IMR-90 (cell line): Measurements from ENCODE around the gene ACP4. TPM values are rescaled to one million over a fixed set of nuclear protein-coding genes. Genes with fewer than 3 reads are reported as not detected.

Source experiments
- ATAC-seq: fragments of 200-7000 bp; cut with Tn5 transposase; 2 replicates; pipeline ENCODE4 v1.9.1; 2020; ENCODE audit warnings: low read depth, mild to moderate bottlenecking, moderate library complexity
- BruUV-seq: library from RNA; stranded (reverse); fragments of 400-500 nt; replicated peaks from 2 replicates; lab custom pipeline; 2021; lab: Mats Ljungman, UMichigan
- CTCF ChIA-PET: fragments of 300-600 bp; formaldehyde crosslinking; extraction: SDS; loops from one replicate; lab custom pipeline; 2021; ENCODE audit warnings: antibody characterized with exemption; lab: Yijun Ruan, JAX
- POLR2A ChIA-PET: fragments of 300-600 bp; sonication (Branson Sonifier 250); formaldehyde crosslinking; loops from one replicate; lab custom pipeline; 2022; ENCODE audit warnings: antibody characterized with exemption; ENCODE audit not compliant: unreplicated experiment; lab: Charles Lee
- DNase-seq: peaks from one replicate; pipeline ENCODE4 v3.0.0; 2013
- H2AFZ ChIP-seq: replicated peaks from 2 replicates; pipeline ENCODE3; 2013; ENCODE audit warnings: low read length, mild to moderate bottlenecking; ENCODE audit not compliant: poor library complexity
- H2AK5ac ChIP-seq: 2 replicates; pipeline ENCODE4 v1.6.1; 2013; ENCODE audit warnings: low read depth, low read length, inconsistent platforms
- H2AK9ac ChIP-seq: replicated peaks from 2 replicates; pipeline ENCODE3; 2013; ENCODE audit warnings: mild to moderate bottlenecking, low read depth, low read length, moderate library complexity; ENCODE audit not compliant: poor library complexity
- H2BK120ac ChIP-seq: 2 replicates; pipeline ENCODE4 v1.6.1; 2013; ENCODE audit warnings: low read depth, low read length, inconsistent platforms
- H2BK15ac ChIP-seq: 3 replicates; pipeline ENCODE4 v1.6.1; 2013; ENCODE audit warnings: low read depth, low read length, inconsistent platforms
- H2BK20ac ChIP-seq: 2 replicates; pipeline ENCODE4 v1.6.1; 2013; ENCODE audit warnings: low read depth, mild to moderate bottlenecking, inconsistent platforms, low read length, moderate library complexity
- H2BK5ac ChIP-seq: 2 replicates; pipeline ENCODE4 v1.6.1; 2013; ENCODE audit warnings: mild to moderate bottlenecking, low read depth, low read length, inconsistent platforms; ENCODE audit not compliant: poor library complexity, severe bottlenecking
- H3K14ac ChIP-seq: replicated peaks from 2 replicates; pipeline ENCODE4 v1.6.1; 2013; ENCODE audit warnings: low read depth, low read length, inconsistent platforms
- H3K18ac ChIP-seq: 2 replicates; pipeline ENCODE4 v1.6.1; 2013; ENCODE audit warnings: low read depth, low read length, control low read depth
- H3K23ac ChIP-seq: 2 replicates; pipeline ENCODE4 v1.6.1; 2013; ENCODE audit warnings: low read depth, low read length, inconsistent platforms
- H3K27ac ChIP-seq: 2 replicates; pipeline ENCODE4 v1.5.1; 2013; ENCODE audit warnings: mild to moderate bottlenecking, control low read depth, low read length; ENCODE audit not compliant: insufficient read depth
- H3K27me3 ChIP-seq: 2 replicates; pipeline ENCODE4 v1.6.1; 2013; ENCODE audit warnings: low read length; ENCODE audit not compliant: control insufficient read depth, insufficient read depth
- H3K36me3 ChIP-seq: 2 replicates; pipeline ENCODE4 v1.6.1; 2013; ENCODE audit warnings: low read length, mixed read lengths; ENCODE audit not compliant: control insufficient read depth, insufficient read depth
- H3K4ac ChIP-seq: 2 replicates; pipeline ENCODE4 v1.6.1; 2013; ENCODE audit warnings: low read depth, low read length, inconsistent platforms
- H3K4me1 ChIP-seq: 2 replicates; pipeline ENCODE4 v1.6.1; 2013; ENCODE audit warnings: low read length, mixed read lengths; ENCODE audit not compliant: control insufficient read depth, insufficient read depth
- H3K4me2 ChIP-seq: 2 replicates; pipeline ENCODE4 v1.6.1; 2013; ENCODE audit warnings: low read depth, mild to moderate bottlenecking, control low read depth, low read length, moderate library complexity
- H3K4me3 ChIP-seq: 2 replicates; pipeline ENCODE4 v1.5.1; 2013; ENCODE audit warnings: low read depth, mild to moderate bottlenecking, control low read depth, low read length, moderate library complexity; ENCODE audit not compliant: insufficient read depth
- H3K56ac ChIP-seq: 2 replicates; pipeline ENCODE4 v1.6.1; 2013; ENCODE audit warnings: low read length, inconsistent platforms; ENCODE audit not compliant: insufficient read depth; ENCODE audit errors: extremely low read depth
- H3K79me1 ChIP-seq, 2 experiments: 2 replicates each; pipeline ENCODE4 v1.6.1; 2013; ENCODE audit warnings: low read length in 2 of 2, inconsistent platforms in 1 of 2, low read depth in 1 of 2
- H3K9ac ChIP-seq: 2 replicates; pipeline ENCODE4 v1.6.1; 2013; ENCODE audit warnings: low read depth, low read length, control low read depth
- H3K9me1 ChIP-seq: 2 replicates; pipeline ENCODE4 v1.6.1; 2013; ENCODE audit warnings: low read length, inconsistent platforms; ENCODE audit not compliant: insufficient read depth
- H3K9me3 ChIP-seq: 2 replicates; pipeline ENCODE4 v1.6.1; 2013; ENCODE audit warnings: low read length; ENCODE audit not compliant: control insufficient read depth, insufficient read depth
- H4K20me1 ChIP-seq: 2 replicates; pipeline ENCODE4 v1.6.1; 2013; ENCODE audit warnings: low read length, inconsistent platforms; ENCODE audit not compliant: insufficient read depth
- H4K5ac ChIP-seq: 2 replicates; pipeline ENCODE4 v1.6.1; 2013; ENCODE audit warnings: mild to moderate bottlenecking, low read depth, low read length, control low read depth
- H4K8ac ChIP-seq, 2 experiments: 2 replicates each; pipeline ENCODE4 v1.6.1; 2013; ENCODE audit warnings: low read depth in 2 of 2, low read length in 2 of 2, control low read depth in 1 of 2, inconsistent platforms in 1 of 2
- H4K91ac ChIP-seq: 2 replicates; pipeline ENCODE4 v1.6.1; 2013; ENCODE audit warnings: low read depth, low read length, inconsistent platforms; ENCODE audit not compliant: insufficient read depth
- MAZ ChIP-seq: IDR thresholded peaks from 2 replicates; pipeline ENCODE4 v1.6.1; 2012; ENCODE audit warnings: low read depth, mild to moderate bottlenecking, low read length, improper control_type of control experiment, moderate library complexity, borderline replicate concordance
- NFE2L2 ChIP-seq: fragments of 150-350 bp; IDR thresholded peaks from 2 replicates; pipeline ENCODE4 v1.6.1; 2016; ENCODE audit warnings: low read depth, mild to moderate bottlenecking, low read length
- RAD21 ChIP-seq: IDR thresholded peaks from 2 replicates; pipeline ENCODE4 v1.6.1; 2012; ENCODE audit warnings: low read length, improper control_type of control experiment
- RCOR1 ChIP-seq: IDR thresholded peaks from 2 replicates; pipeline ENCODE4 v1.6.1; 2012; ENCODE audit warnings: mild to moderate bottlenecking, low read length, improper control_type of control experiment; ENCODE audit not compliant: insufficient replicate concordance
- RFX5 ChIP-seq: IDR thresholded peaks from 2 replicates; pipeline ENCODE4 v1.8.0; 2012; ENCODE audit warnings: low read depth, mild to moderate bottlenecking, low read length, moderate library complexity
- SMC3 ChIP-seq: fragments of 150-350 bp; IDR thresholded peaks from 2 replicates; pipeline ENCODE4 v1.6.1; 2016; ENCODE audit warnings: low read depth, mild to moderate bottlenecking, antibody characterized with exemption, low read length, moderate library complexity
- WGBS, 2 experiments: methylation state at CpG; one replicate each; pipeline versions ENCODE4 v1.1.5 to v1.1.7; 2013; ENCODE audit warnings: missing lambda C conversion rate in 2 of 2; ENCODE audit not compliant: insufficient read length in 1 of 2; ENCODE audit errors: extremely low coverage in 2 of 2; 5-methylcytosine and 5-hydroxymethylcytosine counted together
- dilution Hi-C: fragments of 300-500 bp; cut with HindIII; formaldehyde crosslinking; loops from one replicate; pipeline ENCODE4 v1.14.3; 2018; ENCODE audit warnings: low sequenced_read_pairs; ENCODE audit not compliant: unreplicated experiment
- in situ Hi-C: fragments of 300-500 bp; cut with MboI; formaldehyde crosslinking; loops from 3 replicates; pipeline ENCODE4 v1.14.3; 2019; ENCODE audit warnings: low sequenced_read_pairs, inconsistent platforms, mixed read lengths
- intact Hi-C: fragments of 100-400 bp; cut with micrococcal nuclease; formaldehyde crosslinking; loops from 2 replicates; pipeline ENCODE4 v1.10.0; 2022
- polyA plus RNA-seq, 3 experiments: library from polyadenylated mRNA; depleted of rRNA; stranded (reverse); fragments of >200 nt; gene quantifications; 2 replicates each; pipeline ENCODE4 v1.2.3, GENCODE V29; 2012; ENCODE audit warnings: low replicate concordance in 1 of 3
- total RNA-seq: library from RNA; depleted of rRNA; stranded (reverse); fragments of >200 nt; gene quantifications from 2 replicates; pipeline ENCODE4 v1.2.3, GENCODE V29; 2012
- TF ChIP-seq, protein P1 (sequence below): fragments of 150-350 bp; IDR thresholded peaks from 2 replicates; pipeline ENCODE4 v1.6.1; 2017; ENCODE audit warnings: mild to moderate bottlenecking, antibody characterized with exemption, low read length, low read depth
- TF ChIP-seq, protein P2 (sequence below): fragments of 150-350 bp; IDR thresholded peaks from 2 replicates; pipeline ENCODE4 v1.6.1; 2016; ENCODE audit warnings: low read depth, mild to moderate bottlenecking, low read length, moderate library complexity, borderline replicate concordance

ACP4 gene
- total and polyA plus RNA-seq, 2 of the 4 experiments (the other 2 are of a cell fraction) = not detected

DNA sequence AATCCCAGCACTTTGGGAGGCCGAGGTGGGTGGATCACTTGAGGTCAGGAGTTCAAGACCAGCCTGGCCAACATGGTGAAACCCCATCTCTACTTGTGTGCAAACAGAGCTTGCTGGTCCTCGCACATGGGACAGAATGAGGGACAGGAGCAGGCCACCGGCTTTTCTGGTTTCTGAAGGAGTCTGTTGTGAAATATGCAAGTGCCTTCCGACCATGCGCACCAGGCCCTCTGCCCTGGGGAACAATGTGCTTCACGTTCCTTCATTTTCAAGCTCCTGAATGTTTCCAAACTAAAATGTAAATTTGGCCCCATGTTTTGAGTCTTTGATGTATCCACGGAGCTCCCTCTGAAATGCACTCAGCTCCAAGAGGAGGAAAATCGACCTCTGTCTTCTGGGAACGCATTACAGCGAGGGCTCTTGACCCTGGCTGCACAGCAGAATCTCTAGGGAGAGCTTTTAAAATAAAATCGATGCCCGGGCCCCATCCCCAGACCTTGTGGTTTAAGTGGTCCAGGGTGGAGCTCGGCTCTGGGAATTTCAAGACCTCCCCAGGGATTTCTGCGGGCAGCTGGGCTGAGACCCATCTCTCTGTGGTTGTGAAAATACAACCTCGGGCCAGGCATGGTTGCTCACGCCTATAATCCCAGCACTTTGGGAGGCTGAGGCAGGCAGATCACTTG, 9.3 kb upstream of the ACP4 start:
- intact Hi-C loops = no loop called here
- H3K14ac ChIP-seq = no peak overlapping the region
- no peak overlapping the region for H2BK15ac ChIP-seq
- no peak overlapping the region for H3K4ac ChIP-seq
- H3K23ac ChIP-seq = no peak overlapping the region
- no TSS peak for BruUV-seq
- no peak overlapping the region for H2BK20ac ChIP-seq
- no peaks in the 10 kb centered on the region for H3K36me3 ChIP-seq
- ATAC-seq = no peak
- no peak overlapping the region for H3K56ac ChIP-seq
- H3K4me2 ChIP-seq = no peak overlapping the region
- H3K27ac ChIP-seq = no peak overlapping the region
- no peak overlapping the region for H2AK5ac ChIP-seq
- H3K18ac ChIP-seq = no peak overlapping the region
- H3K79me1 ChIP-seq = no peaks in the 10 kb centered on the region
- no peak overlapping the region for H2BK5ac ChIP-seq
- H3K9me1 ChIP-seq = no peaks in the 10 kb centered on the region
- no peaks in the 10 kb centered on the region for H4K20me1 ChIP-seq
- H4K8ac ChIP-seq = no peak overlapping the region
- H3K27me3 ChIP-seq = peaks cover 31% of the 10 kb centered on the region
- H2BK120ac ChIP-seq = no peak overlapping the region
- WGBS, 2 experiments = 80% methylated on average over 5 of the region's 16 CpGs; no CpG with 5 or more reads in 1 of the 2 experiments
- H3K9me3 ChIP-seq = no peaks in the 10 kb centered on the region
- no peak overlapping the region for H2AFZ ChIP-seq
- CTCF ChIA-PET = no interaction called here
- H4K5ac ChIP-seq = no peak overlapping the region
- no peak overlapping the region for H3K9ac ChIP-seq
- no peak overlapping the region for H3K4me3 ChIP-seq
- in situ Hi-C loops = loop anchor here (10.0 kb wide), 2 partner anchors 246 to 426 kb away; no protein-coding TSS in a partner anchor
- H3K4me1 ChIP-seq = no peaks in the 10 kb centered on the region
- dilution Hi-C loops = no loop called here
- no peak overlapping the region for H4K91ac ChIP-seq
- H2AK9ac ChIP-seq = no peak overlapping the region
- POLR2A ChIA-PET = no interaction called here
- DNase-seq = no peak
- TF ChIP-seq, protein P1, sequence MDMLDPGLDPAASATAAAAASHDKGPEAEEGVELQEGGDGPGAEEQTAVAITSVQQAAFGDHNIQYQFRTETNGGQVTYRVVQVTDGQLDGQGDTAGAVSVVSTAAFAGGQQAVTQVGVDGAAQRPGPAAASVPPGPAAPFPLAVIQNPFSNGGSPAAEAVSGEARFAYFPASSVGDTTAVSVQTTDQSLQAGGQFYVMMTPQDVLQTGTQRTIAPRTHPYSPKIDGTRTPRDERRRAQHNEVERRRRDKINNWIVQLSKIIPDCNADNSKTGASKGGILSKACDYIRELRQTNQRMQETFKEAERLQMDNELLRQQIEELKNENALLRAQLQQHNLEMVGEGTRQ = no peak
- TF ChIP-seq RCOR1 = no peak
- no peak for TF ChIP-seq SMC3
- no peak for TF ChIP-seq RFX5
- no peak for TF ChIP-seq NFE2L2
- TF ChIP-seq MAZ = no peak
- TF ChIP-seq, protein P2, sequence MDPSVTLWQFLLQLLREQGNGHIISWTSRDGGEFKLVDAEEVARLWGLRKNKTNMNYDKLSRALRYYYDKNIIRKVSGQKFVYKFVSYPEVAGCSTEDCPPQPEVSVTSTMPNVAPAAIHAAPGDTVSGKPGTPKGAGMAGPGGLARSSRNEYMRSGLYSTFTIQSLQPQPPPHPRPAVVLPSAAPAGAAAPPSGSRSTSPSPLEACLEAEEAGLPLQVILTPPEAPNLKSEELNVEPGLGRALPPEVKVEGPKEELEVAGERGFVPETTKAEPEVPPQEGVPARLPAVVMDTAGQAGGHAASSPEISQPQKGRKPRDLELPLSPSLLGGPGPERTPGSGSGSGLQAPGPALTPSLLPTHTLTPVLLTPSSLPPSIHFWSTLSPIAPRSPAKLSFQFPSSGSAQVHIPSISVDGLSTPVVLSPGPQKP = no peak
- no peak for TF ChIP-seq RAD21
